Myocyte (in vitro differentiated cells): ENCODE data around the gene ZDHHC18. TPM values are rescaled to one million over a fixed set of nuclear protein-coding genes. Genes with fewer than 3 reads are reported as not detected.
A peak's percentile ranks its signal among the peaks of the same experiment; 100 is the strongest.

Experiments
- DNase-seq: peaks from one replicate; pipeline ENCODE4 v3.0.0-alpha.2; 2012; ENCODE audit warnings: low read depth
- total RNA-seq: library from RNA; depleted of rRNA; stranded (reverse); fragments of >200 nt; gene quantifications from 2 replicates; pipeline ENCODE4 v1.2.3, GENCODE V29; 2014

The ZDHHC18 gene
- total RNA-seq, 1 donor from 2014 or later: 11.8 TPM

GRCh38 chr1:26890467-26890796 is 63.9 kb downstream of the ZDHHC18 start:
- no peak for DNase-seq

GRCh38 chr1:26894263-26894662 is 67.8 kb downstream of the ZDHHC18 start:
- DNase-seq: no peak

GRCh38 chr1:26897351-26897750 is 70.9 kb downstream of the ZDHHC18 start:
- DNase-seq: no peak

GRCh38 chr1:26900001-26900814 is 73.7 kb downstream of the ZDHHC18 start, which contains the start of gene GPATCH3:
TSS of gene GPATCH3 (minus strand) at chr1:26900467. CDS start at chr1:26900442, 25 bp downstream.
- DNase-seq: peak; percentile 96

GRCh38 chr1:26900815-26901511 is 74.5 kb downstream of the ZDHHC18 start:
- DNase-seq: no peak

Other genes starting within 250 kb of the ZDHHC18 start
- gene ARID1A, start 130.7 kb upstream of the ZDHHC18 start, total RNA-seq: 12.0 and 18.2 TPM in 2 replicates
- gene PIGV, start 38.7 kb upstream of the ZDHHC18 start, total RNA-seq: 18.0 and 18.6 TPM in 2 replicates
- not detected in 2 replicates for gene SFN, start 36.5 kb downstream of the ZDHHC18 start, total RNA-seq
- gene GPN2, start 63.6 kb downstream of the ZDHHC18 start, total RNA-seq: 12.0 and 14.2 TPM in 2 replicates
- gene GPATCH3, start 73.8 kb downstream of the ZDHHC18 start, total RNA-seq: 6.3 and 6.5 TPM in 2 replicates
- gene NR0B2, start 87.3 kb downstream of the ZDHHC18 start, total RNA-seq: not detected in 2 replicates
- 35.7 and 43.0 TPM in 2 replicates for gene NUDC, start 95.1 kb downstream of the ZDHHC18 start, total RNA-seq
- gene KDF1, start 133.8 kb downstream of the ZDHHC18 start, total RNA-seq: not detected in 2 replicates
- 4.7 and 5.4 TPM in 2 replicates for gene TRNP1, start 167.0 kb downstream of the ZDHHC18 start, total RNA-seq
- gene TENT5B, start 186.2 kb downstream of the ZDHHC18 start, total RNA-seq: 0.94 and 5.2 TPM in 2 replicates